GM19025 (cell line): ENCODE measurements around the gene ALS2CL.

ENCODE experiments used
- ATAC-seq: cut with Tn5 transposase; IDR thresholded peaks from one replicate; pipeline ENCODE4 v1.9.1; 2021; ENCODE audit warnings: mild to moderate bottlenecking, low read depth, moderate library complexity; ENCODE audit not compliant: unreplicated experiment

The ALS2CL gene

GRCh38 chr3:46716461-46717441 is 23.3 kb upstream of the ALS2CL start:
- ATAC-seq: no peak

GRCh38 chr3:46715507-46716175 is 22.2 kb upstream of the ALS2CL start:
- ATAC-seq: no peak

GRCh38 chr3:46714728-46715506 is 21.4 kb upstream of the ALS2CL start:
- no peak for ATAC-seq

- ATAC-seq: peak; percentile 79
These were observed 20.5 kb upstream of the ALS2CL start for GRCh38 chr3:46713898-46714552.

- no peak for ATAC-seq
These were observed 19.8 kb upstream of the ALS2CL start for GRCh38 chr3:46713050-46713897.

GRCh38 chr3:46712191-46713049 is 18.9 kb upstream of the ALS2CL start:
- ATAC-seq: no peak

GRCh38 chr3:46711760-46712159 is 18.3 kb upstream of the ALS2CL start:
- ATAC-seq: no peak

GRCh38 chr3:46711305-46711704 is 17.8 kb upstream of the ALS2CL start:
- no peak for ATAC-seq

GRCh38 chr3:46710671-46711295 is 17.3 kb upstream of the ALS2CL start:
- no peak for ATAC-seq

- ATAC-seq: no peak
These were observed 16.8 kb upstream of the ALS2CL start for GRCh38 chr3:46710229-46710628.

GRCh38 chr3:46709721-46710120 is 16.2 kb upstream of the ALS2CL start:
- ATAC-seq: no peak

GRCh38 chr3:46709157-46709654 is 15.7 kb upstream of the ALS2CL start:
- ATAC-seq: no peak

GRCh38 chr3:46708401-46709156 is 15.1 kb upstream of the ALS2CL start:
- no peak for ATAC-seq

- ATAC-seq: no peak
These were observed 14.1 kb upstream of the ALS2CL start for GRCh38 chr3:46707601-46708011.

- ATAC-seq: no peak
These were observed 13.5 kb upstream of the ALS2CL start for GRCh38 chr3:46706771-46707582.

GRCh38 chr3:46705751-46706552 is 12.5 kb upstream of the ALS2CL start:
- ATAC-seq: no peak
